Neutrophil (primary cell): Measurements from ENCODE around the gene DACH1.
"Not testable (repeated sequence)": the region's sequence is repeated elsewhere in the genome, so short reads cannot be mapped to it uniquely, and the experiment has no call there.

Source experiments
- H3K27ac ChIP-seq: fragments of 200-600 bp; sonication (generic); 2 replicates; pipeline ENCODE4 v1.5.1; 2016; ENCODE audit warnings: mild to moderate bottlenecking, moderate library complexity
- H3K27me3 ChIP-seq: fragments of 200-600 bp; sonication (generic); 2 replicates; pipeline ENCODE4 v1.6.0; 2016; ENCODE audit warnings: mild to moderate bottlenecking
- H3K36me3 ChIP-seq: fragments of 200-600 bp; sonication (generic); 2 replicates; pipeline ENCODE4 v1.5.1; 2017
- H3K4me1 ChIP-seq, 2 experiments: fragments of 200-600 bp in 1 of 2; sonication (generic) in 1 of 2; 1 replicate in 1 of 2; 2 replicates in 1 of 2; pipeline versions ENCODE4 v1.5.1 to v1.6.1; 2013 to 2016; ENCODE audit warnings: low read depth in 1 of 2, low read length in 1 of 2, mild to moderate bottlenecking in 1 of 2, moderate library complexity in 1 of 2; ENCODE audit not compliant: control insufficient read depth in 1 of 2, insufficient read depth in 1 of 2
- H3K4me3 ChIP-seq, 2 experiments: fragments of 200-600 bp in 1 of 2; sonication (generic) in 1 of 2; 1 replicate in 1 of 2; 2 replicates in 1 of 2; pipeline ENCODE4 v1.5.1; 2013 to 2016; ENCODE audit warnings: low read depth in 1 of 2, low read length in 1 of 2, mild to moderate bottlenecking in 1 of 2, moderate library complexity in 1 of 2
- H3K9me3 ChIP-seq: fragments of 200-600 bp; sonication (generic); 2 replicates; pipeline ENCODE4 v1.5.1; 2016
- TF ChIP-seq, protein P1 (sequence below): fragments of 200-600 bp; sonication (generic); IDR thresholded peaks from 2 replicates; pipeline ENCODE4 v1.5.1; 2016; ENCODE audit warnings: antibody characterized with exemption

DACH1 gene

DNA sequence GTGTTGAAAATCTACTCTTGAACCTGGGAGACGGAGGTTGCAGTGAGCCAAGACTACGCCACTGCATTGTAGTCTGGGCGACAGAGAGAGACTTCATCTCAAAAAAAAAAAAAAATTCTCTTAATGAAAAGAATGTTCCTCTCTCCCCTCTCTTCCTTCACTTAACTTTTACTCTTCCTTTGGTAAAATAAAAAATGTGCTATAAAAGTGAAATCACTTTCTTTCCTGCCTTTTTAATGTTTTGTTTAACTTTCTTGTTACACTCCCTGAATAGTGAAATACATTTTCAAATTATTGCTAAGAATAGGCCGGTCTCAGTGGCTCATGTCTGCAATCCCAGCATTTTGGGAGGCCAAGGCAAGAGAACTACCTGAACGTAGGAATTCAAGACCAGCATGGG is 86.5 kb downstream of the DACH1 start:
- H3K27me3 ChIP-seq, result no peaks in the 10 kb centered on the region
- H3K36me3 ChIP-seq, result no peaks in the 10 kb centered on the region
- H3K9me3 ChIP-seq, result no peaks in the 10 kb centered on the region
- no peak overlapping the region for H3K4me3 ChIP-seq
- TF ChIP-seq, protein P1, sequence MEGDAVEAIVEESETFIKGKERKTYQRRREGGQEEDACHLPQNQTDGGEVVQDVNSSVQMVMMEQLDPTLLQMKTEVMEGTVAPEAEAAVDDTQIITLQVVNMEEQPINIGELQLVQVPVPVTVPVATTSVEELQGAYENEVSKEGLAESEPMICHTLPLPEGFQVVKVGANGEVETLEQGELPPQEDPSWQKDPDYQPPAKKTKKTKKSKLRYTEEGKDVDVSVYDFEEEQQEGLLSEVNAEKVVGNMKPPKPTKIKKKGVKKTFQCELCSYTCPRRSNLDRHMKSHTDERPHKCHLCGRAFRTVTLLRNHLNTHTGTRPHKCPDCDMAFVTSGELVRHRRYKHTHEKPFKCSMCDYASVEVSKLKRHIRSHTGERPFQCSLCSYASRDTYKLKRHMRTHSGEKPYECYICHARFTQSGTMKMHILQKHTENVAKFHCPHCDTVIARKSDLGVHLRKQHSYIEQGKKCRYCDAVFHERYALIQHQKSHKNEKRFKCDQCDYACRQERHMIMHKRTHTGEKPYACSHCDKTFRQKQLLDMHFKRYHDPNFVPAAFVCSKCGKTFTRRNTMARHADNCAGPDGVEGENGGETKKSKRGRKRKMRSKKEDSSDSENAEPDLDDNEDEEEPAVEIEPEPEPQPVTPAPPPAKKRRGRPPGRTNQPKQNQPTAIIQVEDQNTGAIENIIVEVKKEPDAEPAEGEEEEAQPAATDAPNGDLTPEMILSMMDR, result no peak
- peaks cover 13 to 18% of the 10 kb centered on the region in 2 experiments for H3K4me1 ChIP-seq
- H3K27ac ChIP-seq, result no peak overlapping the region

DNA sequence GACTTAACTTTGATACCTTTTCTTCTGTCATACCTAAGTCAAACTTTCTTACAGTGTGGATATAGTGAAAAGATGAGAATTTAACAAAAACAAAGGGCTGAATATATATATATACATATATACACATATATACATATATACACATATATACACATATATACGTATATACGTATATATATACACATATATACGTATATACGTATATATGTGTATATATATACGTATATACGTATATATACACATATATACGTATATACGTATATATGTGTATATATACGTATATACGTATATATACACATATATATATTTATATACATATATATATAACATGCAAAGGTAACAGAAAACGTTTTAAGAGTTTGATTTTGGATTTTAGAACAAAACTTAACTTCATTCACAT is 88.0 kb downstream of the DACH1 start:
- H3K27ac ChIP-seq, H3K27me3 ChIP-seq, H3K36me3 ChIP-seq, H3K9me3 ChIP-seq, H3K4me3 ChIP-seq: not testable (repeated sequence)
- H3K4me1 ChIP-seq, result peaks cover 13 to 19% of the 10 kb centered on the region in 2 experiments

DNA sequence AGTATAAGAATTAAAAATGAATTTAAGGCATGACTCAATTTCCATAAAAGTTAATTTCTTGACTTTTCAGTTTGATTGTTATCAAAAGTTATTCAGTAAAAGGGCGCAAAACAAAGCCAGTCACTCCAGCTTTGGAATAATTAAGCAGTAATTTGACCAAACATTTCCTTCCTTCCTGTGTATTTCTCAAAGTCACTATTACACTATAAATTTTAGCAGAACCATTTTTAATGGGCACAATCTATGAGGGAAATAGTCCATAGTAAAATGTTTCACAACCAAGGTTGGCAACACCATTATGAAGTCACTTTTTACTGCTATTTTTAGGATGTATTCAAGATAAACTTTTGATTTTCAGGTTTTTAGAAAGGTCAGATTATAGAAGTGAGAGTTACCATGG is 91.0 kb downstream of the DACH1 start:
- Histone ChIP-seq H3K36me3 (no peaks in the 10 kb centered on the region), H3K4me3 (no peak overlapping the region), H3K9me3 (no peaks in the 10 kb centered on the region), H3K27me3 (no peaks in the 10 kb centered on the region), H3K4me1 (peaks cover 13 to 19% of the 10 kb centered on the region in 2 experiments), H3K27ac (no peak overlapping the region)
- TF ChIP-seq, protein P1, result no peak

DNA sequence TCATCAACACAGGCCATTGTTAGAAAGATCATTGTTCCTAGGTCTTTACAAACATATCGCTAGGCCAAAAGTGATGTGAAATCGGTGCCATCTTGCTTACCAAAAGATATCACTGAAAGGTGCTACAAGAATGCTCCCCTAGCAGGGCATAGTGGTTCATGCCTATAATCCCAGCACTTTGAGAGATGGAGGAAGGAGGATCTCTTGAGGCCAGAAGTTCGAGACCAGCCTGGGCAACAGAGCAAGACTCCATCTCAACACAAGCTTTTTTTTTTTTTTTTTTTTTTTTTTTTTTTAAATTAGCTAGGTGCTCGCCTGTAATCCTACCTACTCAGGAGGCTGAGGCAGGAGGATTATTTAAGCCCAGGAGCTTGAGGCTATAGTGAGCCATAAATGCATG is 92.1 kb downstream of the DACH1 start:
- H3K36me3 ChIP-seq, result no peaks in the 10 kb centered on the region
- no peak overlapping the region for H3K27ac ChIP-seq
- H3K4me3 ChIP-seq, result no peak overlapping the region
- H3K9me3 ChIP-seq, result no peaks in the 10 kb centered on the region
- peaks cover 13 to 19% of the 10 kb centered on the region in 2 experiments for H3K4me1 ChIP-seq
- TF ChIP-seq, protein P1, result no peak
- no peaks in the 10 kb centered on the region for H3K27me3 ChIP-seq

DNA sequence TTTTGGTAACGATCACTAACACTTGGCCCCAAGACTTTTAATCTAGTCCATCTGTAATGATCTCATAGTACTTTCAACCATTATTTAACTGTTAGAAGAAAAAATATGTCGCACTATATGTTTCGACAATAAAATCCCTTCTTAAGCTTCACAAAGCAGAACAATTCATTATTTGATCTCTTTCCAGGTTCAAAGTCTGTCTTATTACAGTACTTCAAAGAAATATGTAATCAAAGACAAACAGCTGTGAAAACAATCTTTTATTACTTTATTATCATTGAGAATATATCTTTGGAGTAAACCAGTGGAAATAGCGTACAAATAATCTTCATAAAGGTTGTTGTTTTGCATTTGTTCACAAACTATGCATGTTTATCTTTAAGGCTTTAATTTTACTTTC is 93.5 kb downstream of the DACH1 start:
- Histone ChIP-seq H3K4me3 (no peak overlapping the region), H3K9me3 (no peaks in the 10 kb centered on the region), H3K4me1 (peaks cover 13 to 19% of the 10 kb centered on the region in 2 experiments), H3K27ac (no peak overlapping the region), H3K36me3 (no peaks in the 10 kb centered on the region), H3K27me3 (no peaks in the 10 kb centered on the region)
- TF ChIP-seq, protein P1, result no peak

DNA sequence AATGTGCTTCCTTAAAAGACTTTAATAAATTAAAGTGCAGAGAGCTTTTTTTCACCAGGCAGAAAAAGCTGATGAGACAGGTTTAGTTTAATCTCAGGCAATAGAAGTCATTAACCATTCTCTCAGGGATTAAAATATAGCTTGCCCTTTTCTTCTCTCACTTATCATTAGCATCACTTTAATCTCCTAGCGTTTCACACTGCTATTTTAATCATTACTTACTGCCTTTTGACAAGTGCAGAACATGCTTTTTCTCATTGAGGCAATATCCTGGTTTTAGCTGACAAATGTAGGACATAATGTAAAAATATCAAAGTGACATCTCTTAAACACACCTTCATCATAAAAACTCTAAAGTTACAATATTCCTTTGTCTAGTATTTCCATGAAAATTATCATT is 94.6 kb downstream of the DACH1 start:
- no peaks in the 10 kb centered on the region for H3K27me3 ChIP-seq
- H3K36me3 ChIP-seq, result no peaks in the 10 kb centered on the region
- no peak overlapping the region for H3K4me3 ChIP-seq
- TF ChIP-seq, protein P1, result no peak
- peaks cover 13 to 19% of the 10 kb centered on the region in 2 experiments for H3K4me1 ChIP-seq
- H3K27ac ChIP-seq, result no peak overlapping the region
- no peaks in the 10 kb centered on the region for H3K9me3 ChIP-seq
